Esophagus squamous epithelium (tissue), 5 donors: Measurements from ENCODE around the gene TULP1. TPM values are rescaled to one million over a fixed set of nuclear protein-coding genes. Genes with fewer than 3 reads are reported as not detected.
A peak's percentile ranks its signal among the peaks of the same experiment; 100 is the strongest.

Experiments used
- DNase-seq: peaks from one replicate; lab custom pipeline; 2025; lab: John Stamatoyannopoulos, UW
- H3K27ac ChIP-seq, 4 donors: fragments of 200-600 bp; sonication (generic); one replicate each; pipeline ENCODE4 v1.5.1; 2016 to 2019; ENCODE audit warnings: mild to moderate bottlenecking in 1 of 4
- H3K27me3 ChIP-seq, 4 donors: fragments of 200-600 bp; sonication (generic); 1 replicate in 3 of 4; 2 replicates in 1 of 4; pipeline versions ENCODE4 v1.5.1 to v1.6.0; 2017 to 2021; ENCODE audit warnings: antibody characterized with exemption in 1 of 4
- H3K36me3 ChIP-seq, 3 donors: fragments of 200-600 bp; sonication (generic); one replicate each; pipeline ENCODE4 v1.5.1; 2016 to 2019
- H3K4me1 ChIP-seq, 3 donors: fragments of 200-600 bp; sonication (generic); one replicate each; pipeline ENCODE4 v1.5.1; 2017 to 2019
- H3K4me3 ChIP-seq, 4 donors: fragments of 200-600 bp; sonication (generic); 1 replicate in 3 of 4; 2 replicates in 1 of 4; pipeline ENCODE4 v1.5.1; 2016 to 2019; ENCODE audit warnings: mild to moderate bottlenecking in 2 of 4, moderate library complexity in 1 of 4
- H3K9me3 ChIP-seq, 3 donors: fragments of 200-600 bp; sonication (generic); one replicate each; pipeline ENCODE4 v1.5.1; 2016 to 2019
- POLR2A ChIP-seq, 4 donors: fragments of 450-650 bp; IDR thresholded peaks; one replicate each; pipeline ENCODE4 v1.6.1; 2017; ENCODE audit warnings: antibody characterized with exemption in 4 of 4, mild to moderate bottlenecking in 4 of 4, moderate library complexity in 3 of 4
- WGBS, 2 donors: methylation state at CpG; one replicate each; pipeline ENCODE4 v1.1.5; 2018; 5-methylcytosine and 5-hydroxymethylcytosine counted together
- intact Hi-C: fragments of 100-400 bp; cut with DNase I; formaldehyde crosslinking; loops from one replicate; pipeline ENCODE4 v1.15.0; 2022
- total RNA-seq, 4 donors: library from RNA; depleted of rRNA; stranded (reverse); fragments of >200 nt; gene quantifications; one replicate each; pipeline ENCODE4 v1.1.0, GENCODE V29; 2016
- TF ChIP-seq, protein P1 (sequence below), 6 experiments: fragments of 450-650 bp in 4 of 6; fragments of 200-600 bp in 2 of 6; sonication (generic) in 2 of 6; IDR thresholded peaks; one replicate each; pipeline ENCODE4 v1.5.1; 2016 to 2019; ENCODE audit warnings: antibody characterized with exemption in 6 of 6, mild to moderate bottlenecking in 4 of 6, moderate library complexity in 4 of 6
- donor health status: DM: yes; HTN: yes; CAD: no.

Gene TULP1
- total RNA-seq, 4 donors from 2014 or later: not detected

DNA sequence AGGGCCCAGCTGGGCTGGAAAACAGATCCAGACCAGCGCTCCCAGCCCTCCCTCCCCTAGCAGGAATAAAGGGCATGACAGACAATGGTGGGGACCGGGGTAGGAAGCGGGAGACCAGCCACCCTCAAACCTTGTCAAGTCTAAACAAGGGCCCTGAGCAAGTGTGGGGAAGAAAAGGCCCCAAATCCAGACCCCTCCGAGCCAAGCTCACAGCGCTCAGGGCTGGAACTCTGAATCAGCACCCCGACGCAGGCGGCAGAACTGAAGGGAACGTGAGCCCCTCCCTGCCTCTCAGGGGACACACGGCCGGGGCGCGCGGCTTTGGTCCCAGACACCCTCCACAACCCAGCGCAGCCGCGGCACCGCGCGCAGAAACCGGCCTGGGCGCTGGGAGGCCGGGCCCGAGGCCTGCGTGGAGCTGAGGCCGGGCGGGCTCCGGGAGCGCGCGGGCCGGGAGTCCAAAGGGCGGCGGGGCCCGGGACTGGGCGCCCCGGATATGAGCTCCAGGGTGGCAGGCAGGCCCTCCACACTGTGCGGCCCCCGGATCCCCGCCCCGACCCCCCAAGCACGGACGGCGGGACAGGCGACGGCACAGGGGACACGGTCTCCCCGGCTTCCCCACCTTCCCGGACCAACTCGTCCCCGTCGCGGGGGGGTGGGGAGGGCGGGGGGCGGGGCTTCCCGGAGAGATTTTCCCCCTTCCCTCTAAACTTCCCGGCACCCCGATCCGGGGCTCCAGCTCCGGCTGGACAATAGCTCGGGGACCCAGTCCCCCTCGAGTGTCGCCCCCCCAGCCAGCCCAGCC lies 16.5 kb downstream of the TULP1 start:
- peaks cover 0 to 4% (median 0%) of the 10 kb centered on the region in 3 donors for H3K36me3 ChIP-seq
- no peaks in the 10 kb centered on the region for H3K9me3 ChIP-seq
- intact Hi-C loops: no loop called here
- peaks cover 0 to 38% (median 0%) of the 10 kb centered on the region in 4 donors for H3K27me3 ChIP-seq
- WGBS, 2 donors: 7% methylated on average over 3 of the region's 63 CpGs; no CpG with 5 or more reads in 1 of the 2 donors
- DNase-seq: no peak
- TF ChIP-seq POLR2A (IDR thresholded peaks at IDR 0.05): no peak
- TF ChIP-seq, protein P1, sequence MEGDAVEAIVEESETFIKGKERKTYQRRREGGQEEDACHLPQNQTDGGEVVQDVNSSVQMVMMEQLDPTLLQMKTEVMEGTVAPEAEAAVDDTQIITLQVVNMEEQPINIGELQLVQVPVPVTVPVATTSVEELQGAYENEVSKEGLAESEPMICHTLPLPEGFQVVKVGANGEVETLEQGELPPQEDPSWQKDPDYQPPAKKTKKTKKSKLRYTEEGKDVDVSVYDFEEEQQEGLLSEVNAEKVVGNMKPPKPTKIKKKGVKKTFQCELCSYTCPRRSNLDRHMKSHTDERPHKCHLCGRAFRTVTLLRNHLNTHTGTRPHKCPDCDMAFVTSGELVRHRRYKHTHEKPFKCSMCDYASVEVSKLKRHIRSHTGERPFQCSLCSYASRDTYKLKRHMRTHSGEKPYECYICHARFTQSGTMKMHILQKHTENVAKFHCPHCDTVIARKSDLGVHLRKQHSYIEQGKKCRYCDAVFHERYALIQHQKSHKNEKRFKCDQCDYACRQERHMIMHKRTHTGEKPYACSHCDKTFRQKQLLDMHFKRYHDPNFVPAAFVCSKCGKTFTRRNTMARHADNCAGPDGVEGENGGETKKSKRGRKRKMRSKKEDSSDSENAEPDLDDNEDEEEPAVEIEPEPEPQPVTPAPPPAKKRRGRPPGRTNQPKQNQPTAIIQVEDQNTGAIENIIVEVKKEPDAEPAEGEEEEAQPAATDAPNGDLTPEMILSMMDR (IDR thresholded peaks at IDR 0.05): no peak
- peak overlapping the region; percentile 95 to 99 (median 98) for H3K27ac ChIP-seq
- peaks cover 42 to 71% (median 45%) of the 10 kb centered on the region in 3 donors for H3K4me1 ChIP-seq
- H3K4me3 ChIP-seq: peak overlapping the region; percentile 83 to 96 (median 92)

DNA sequence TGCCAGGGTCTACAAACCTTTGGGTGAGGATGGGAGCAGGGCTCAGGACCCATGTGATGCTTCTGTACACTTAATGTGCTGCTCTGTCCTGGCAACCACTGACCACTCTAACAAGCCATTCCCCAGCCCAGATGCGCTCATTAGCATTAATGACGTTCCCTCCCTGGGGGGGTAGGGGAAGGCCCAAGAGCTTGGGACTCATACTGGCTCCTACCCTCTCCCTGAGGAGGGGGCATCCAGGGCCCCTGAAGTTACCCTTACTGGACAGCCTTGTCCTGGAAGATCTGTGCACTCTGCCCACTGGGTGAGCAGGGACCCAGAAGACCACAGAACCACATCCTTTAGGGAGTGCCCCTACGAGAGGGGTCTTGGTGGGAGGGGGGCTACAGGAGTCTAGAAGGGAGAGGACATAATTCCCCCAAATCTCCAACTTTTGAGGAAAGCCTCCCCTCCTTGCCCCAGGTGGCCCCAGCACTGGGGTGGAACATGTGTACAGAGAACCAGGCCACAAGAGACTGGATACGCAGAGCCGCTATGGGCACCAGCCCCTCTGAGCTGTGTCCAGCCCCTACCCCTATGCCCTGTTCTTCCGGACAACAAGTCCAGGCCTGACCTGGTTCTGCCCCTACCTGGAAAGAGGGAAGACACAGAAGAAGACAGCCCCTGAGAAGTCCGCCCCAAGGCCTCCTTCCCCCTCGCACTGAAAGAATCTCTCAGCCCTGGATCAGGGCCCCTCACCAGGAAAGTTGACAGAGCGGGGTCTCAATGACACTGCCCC lies 17.2 kb downstream of the TULP1 start:
- H3K4me1 ChIP-seq: peaks cover 48 to 79% (median 51%) of the 10 kb centered on the region in 3 donors
- peaks cover 0 to 4% (median 0%) of the 10 kb centered on the region in 3 donors for H3K36me3 ChIP-seq
- intact Hi-C loops: no loop called here
- no peak for DNase-seq
- no peaks in the 10 kb centered on the region for H3K9me3 ChIP-seq
- H3K4me3 ChIP-seq: peak overlapping the region; percentile 83 to 96 (median 92)
- WGBS, 2 donors: 51 to 58% methylated on average over 3 to 4 of the region's 9 CpGs
- peak overlapping the region; percentile 95 to 99 (median 98) for H3K27ac ChIP-seq
- TF ChIP-seq, protein P1 (IDR thresholded peaks at IDR 0.05): no peak
- TF ChIP-seq POLR2A (IDR thresholded peaks at IDR 0.05): peak in 1 of 4 donors; percentile 12
- H3K27me3 ChIP-seq: peaks cover 0 to 39% (median 0%) of the 10 kb centered on the region in 4 donors

DNA sequence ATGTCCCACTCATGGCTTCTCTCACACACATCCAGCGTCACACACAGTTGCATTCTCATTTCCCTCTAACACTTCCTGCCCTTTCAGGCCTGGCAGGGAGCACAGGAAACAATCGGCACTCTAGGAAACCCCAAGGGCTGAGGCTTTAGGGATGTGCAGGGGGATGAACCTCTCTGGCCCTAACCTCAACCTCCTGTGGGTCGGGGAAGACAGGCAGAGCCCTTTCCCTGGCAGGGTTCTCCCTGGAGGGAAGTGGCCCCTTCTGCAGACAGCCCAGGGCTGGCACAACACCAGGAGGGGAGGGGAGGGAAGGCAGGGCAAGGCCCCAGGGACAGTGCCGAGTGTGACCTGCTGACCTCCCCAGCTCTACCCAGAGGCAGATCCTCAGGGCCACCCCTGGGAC lies 18.5 kb downstream of the TULP1 start:
- H3K4me3 ChIP-seq: peak overlapping the region in 3 of 4 donors; percentile 83 to 96 (median 89)
- intact Hi-C loops: no loop called here

DNA sequence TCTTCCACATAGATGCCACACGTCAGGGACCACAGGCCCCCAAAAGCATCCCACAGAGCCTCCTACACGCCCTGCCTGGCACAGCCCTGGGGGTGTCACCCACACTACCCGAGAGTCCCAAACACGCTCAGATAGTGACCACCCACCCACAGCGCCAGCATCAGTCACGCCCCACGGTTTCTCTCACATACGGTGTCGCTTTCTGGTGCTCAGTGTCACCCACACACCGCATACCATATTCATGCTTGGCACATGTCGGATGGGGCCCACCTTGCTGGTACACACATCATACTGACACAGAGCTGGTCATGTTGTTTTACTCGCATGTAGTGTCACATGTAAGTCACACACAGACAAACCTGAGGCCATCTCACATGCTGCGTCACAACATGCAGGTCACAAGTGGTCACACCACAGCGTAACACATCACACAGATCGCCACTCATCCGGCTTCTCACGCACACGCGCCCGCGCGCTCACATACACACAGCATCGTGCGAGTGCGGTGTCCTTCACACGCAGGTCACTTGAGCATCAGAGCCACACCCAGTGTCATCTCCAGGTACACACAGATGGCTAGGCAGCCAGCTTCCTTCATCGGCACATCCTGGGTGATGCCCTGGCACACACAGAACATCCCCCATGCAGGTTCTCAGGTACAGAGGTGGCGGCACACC lies 19.3 kb downstream of the TULP1 start:
- peaks cover 0 to 4% (median 0%) of the 10 kb centered on the region in 3 donors for H3K36me3 ChIP-seq
- H3K27me3 ChIP-seq: peaks cover 0 to 22% (median 0%) of the 10 kb centered on the region in 4 donors
- peaks cover 65 to 89% (median 67%) of the 10 kb centered on the region in 3 donors for H3K4me1 ChIP-seq
- no peaks in the 10 kb centered on the region for H3K9me3 ChIP-seq
- DNase-seq: no peak
- intact Hi-C loops: no loop called here
- no peak for TF ChIP-seq POLR2A (IDR thresholded peaks at IDR 0.05)
- TF ChIP-seq, protein P1 (IDR thresholded peaks at IDR 0.05): no peak
- WGBS, 2 donors: 73 to 74% methylated on average over 25 to 27 of the region's 28 CpGs
- peak overlapping the region in 2 of 4 donors; percentile 89 to 96 for H3K4me3 ChIP-seq
- peak overlapping the region; percentile 95 to 99 (median 98) for H3K27ac ChIP-seq

More for the DNA sequence above, 18.5 kb downstream of the TULP1 start:
- H3K27me3 ChIP-seq: peaks cover 0 to 28% (median 0%) of the 10 kb centered on the region in 4 donors
- TF ChIP-seq, protein P1 (IDR thresholded peaks at IDR 0.05): no peak
- TF ChIP-seq POLR2A (IDR thresholded peaks at IDR 0.05): no peak
- H3K4me1 ChIP-seq: peaks cover 61 to 89% (median 64%) of the 10 kb centered on the region in 3 donors
- H3K36me3 ChIP-seq: peaks cover 0 to 4% (median 0%) of the 10 kb centered on the region in 3 donors
- DNase-seq: no peak
- no peaks in the 10 kb centered on the region for H3K9me3 ChIP-seq
- H3K27ac ChIP-seq: peak overlapping the region; percentile 95 to 99 (median 98)
- WGBS, 2 donors: 0 to 5% methylated on average over 2 to 3 of the region's 4 CpGs
